HG02981 (cell line): ENCODE measurements around the gene DTL.
A peak's percentile ranks its signal among the peaks of the same experiment; 100 is the strongest.
"Not testable (repeated sequence)": the region's sequence is repeated elsewhere in the genome, so short reads cannot be mapped to it uniquely, and the experiment has no call there.

ENCODE experiments used
- ATAC-seq: cut with Tn5 transposase; IDR thresholded peaks from one replicate; pipeline ENCODE4 v1.9.1; 2021; ENCODE audit warnings: mild to moderate bottlenecking, moderate library complexity; ENCODE audit not compliant: unreplicated experiment

The DTL gene, protein sequence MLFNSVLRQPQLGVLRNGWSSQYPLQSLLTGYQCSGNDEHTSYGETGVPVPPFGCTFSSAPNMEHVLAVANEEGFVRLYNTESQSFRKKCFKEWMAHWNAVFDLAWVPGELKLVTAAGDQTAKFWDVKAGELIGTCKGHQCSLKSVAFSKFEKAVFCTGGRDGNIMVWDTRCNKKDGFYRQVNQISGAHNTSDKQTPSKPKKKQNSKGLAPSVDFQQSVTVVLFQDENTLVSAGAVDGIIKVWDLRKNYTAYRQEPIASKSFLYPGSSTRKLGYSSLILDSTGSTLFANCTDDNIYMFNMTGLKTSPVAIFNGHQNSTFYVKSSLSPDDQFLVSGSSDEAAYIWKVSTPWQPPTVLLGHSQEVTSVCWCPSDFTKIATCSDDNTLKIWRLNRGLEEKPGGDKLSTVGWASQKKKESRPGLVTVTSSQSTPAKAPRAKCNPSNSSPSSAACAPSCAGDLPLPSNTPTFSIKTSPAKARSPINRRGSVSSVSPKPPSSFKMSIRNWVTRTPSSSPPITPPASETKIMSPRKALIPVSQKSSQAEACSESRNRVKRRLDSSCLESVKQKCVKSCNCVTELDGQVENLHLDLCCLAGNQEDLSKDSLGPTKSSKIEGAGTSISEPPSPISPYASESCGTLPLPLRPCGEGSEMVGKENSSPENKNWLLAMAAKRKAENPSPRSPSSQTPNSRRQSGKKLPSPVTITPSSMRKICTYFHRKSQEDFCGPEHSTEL

DNA sequence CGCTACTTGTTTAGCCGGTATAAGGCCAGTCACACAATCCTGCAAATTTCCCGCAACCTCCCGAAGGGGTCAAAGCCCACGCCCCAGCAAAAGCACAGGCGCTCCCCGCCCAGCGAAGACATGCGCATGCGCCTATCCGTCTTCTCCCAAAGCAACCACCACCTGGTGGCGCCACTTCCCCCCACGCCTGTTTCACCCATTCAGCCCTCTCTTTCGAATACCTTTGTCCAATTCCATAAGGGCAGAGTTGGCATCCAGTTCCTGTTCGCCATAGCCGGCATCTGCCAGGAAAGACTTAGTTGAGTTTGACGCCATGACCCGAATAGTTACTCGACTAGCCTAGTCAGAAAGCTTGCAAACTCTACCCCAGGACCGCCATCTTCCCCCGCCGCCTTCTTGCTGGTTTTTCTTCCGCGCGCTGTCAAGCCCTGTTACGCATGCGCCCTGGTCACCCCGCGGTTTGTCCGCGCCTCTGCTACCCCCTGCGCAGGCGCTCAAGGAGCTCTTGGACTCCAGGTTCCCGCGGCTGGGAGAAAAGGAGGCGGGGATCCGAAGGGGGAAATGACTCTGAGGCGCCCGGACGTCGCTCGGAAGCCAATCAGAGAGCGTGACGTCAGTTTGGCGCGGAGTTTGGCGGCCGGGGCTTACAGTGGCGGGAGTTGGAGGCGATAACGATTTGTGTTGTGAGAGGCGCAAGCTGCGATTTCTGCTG lies at the start of gene DTL, which contains the start of gene INTS7:
Gene DTL (plus strand): TSS at position 626 of the 712 bp plus-strand sequence. CDS start 143 bp downstream, outside the sequence.
Gene INTS7 (minus strand): TSS at position 435 of the 712 bp plus-strand sequence. CDS start 120 bp downstream, at position 315.
- ATAC-seq, result peak; percentile 74

DNA sequence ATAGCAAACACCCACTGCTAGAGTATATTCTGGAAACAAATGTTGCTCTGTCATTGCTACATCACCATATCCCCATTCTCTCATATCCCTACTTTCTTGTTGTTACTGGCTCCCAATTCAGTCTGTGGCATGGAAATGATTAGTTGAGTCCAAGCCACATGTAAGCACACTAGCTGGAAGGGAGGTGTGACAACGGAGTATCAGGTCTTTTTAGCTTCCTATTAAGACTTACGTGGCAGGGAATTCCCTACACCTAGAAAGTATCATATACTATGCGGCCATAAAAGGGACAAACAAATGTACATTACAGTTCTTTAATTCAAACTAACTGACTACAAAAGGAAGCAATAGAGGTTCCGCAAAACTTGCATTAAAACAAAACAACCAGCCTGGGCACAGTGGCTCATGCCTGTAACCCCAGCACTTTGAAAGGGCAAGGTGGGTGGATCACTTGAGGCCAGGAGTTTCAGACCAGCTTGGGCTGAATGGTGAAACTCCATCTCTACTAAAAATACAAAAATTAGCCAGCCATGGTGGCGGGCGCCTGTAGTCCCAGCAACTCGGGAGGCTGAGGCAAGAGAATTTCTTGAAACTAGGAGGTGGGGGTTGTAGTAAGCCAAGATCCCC lies 48.8 kb upstream of the DTL start:
- no peak for ATAC-seq

DNA sequence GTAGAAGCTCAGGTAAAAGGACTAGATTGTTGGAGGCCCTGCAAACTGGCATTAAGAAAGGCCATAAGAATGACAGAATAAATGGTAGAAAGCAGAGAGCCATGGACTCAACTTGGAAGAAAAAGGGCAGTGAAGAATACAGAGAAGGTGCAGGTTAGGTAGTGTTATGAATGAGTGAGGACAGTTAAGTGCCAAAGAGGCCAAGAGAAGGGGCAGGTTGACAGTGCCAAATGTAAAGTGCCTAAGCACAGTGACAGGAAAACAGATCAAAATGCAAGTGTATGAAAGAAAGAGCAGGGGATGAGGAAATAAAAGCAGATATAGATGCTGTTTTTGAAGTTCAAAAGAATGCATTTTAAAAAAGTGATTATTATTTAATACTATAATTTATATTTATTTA lies 43.9 kb upstream of the DTL start:
- no peak for ATAC-seq

DNA sequence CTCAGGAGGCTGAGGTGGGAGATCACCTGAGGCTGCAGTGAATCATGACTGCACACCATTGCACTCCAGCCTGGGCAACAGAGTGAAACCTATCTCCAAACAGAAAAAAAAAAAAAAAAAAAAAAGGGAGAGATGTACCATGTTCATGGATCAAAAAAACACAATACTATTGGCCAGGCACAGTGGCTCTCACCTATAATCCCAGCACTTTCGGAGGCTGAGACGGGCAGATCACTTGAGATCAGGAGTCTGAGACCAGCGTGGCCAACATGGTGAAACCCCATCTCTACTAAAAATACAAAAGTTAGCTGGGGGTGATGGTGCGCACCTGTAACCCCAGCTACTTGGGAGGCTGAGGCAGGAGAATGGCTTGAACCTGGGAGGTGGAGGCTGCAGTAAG lies 38.1 kb upstream of the DTL start:
- ATAC-seq, result not testable (repeated sequence)

DNA sequence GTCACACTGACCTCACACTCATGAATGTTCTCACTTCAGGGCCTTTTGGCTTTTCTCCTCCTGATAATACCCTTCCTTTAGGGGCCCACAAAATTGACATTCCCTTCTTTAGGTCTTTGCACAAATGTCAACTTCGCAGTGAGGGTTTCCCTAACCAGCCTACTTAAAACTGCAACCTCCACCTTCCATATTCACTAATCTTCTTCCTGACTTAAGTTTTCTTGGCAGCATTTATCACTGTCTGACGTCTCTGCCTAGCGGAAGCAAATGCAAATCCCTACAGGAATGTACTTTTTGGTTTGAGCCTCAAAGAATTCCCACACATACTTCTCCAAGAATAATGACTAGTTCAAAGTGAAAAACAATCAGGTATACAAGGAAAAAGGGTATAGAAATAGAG lies 33.0 kb upstream of the DTL start:
- ATAC-seq, result no peak

DNA sequence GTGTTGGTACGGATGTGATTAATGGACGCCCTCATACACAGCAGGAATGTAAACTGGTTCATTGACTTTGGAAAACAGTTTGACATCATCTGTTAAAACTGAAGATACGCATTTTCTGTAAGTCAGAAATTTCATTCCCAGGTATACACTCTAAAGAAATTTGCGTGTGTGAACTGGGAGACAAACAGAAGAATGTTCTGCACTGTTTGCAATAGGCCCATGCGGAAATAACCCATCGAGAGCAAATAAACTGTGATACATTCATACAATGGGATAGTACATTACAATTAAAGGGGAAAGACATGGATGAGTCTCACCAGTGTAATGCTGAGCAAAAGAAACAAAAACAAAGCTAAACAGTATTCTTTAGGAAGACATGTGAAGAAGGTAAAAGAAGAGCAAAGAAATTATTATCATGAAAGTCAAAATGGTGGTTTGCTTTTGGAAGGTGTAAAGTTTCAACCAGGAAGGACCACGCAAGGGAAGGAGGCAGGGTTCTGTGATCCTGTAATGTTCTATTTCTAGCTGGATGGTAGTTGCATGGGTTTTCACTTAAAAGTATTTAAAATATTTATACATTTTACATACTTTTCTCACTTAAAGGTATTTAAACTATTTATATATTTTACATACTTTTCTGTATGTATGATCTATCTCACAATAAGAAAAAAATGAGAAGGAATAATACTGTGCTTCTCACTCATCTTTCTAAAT lies 30.5 kb upstream of the DTL start:
- no peak for ATAC-seq

DNA sequence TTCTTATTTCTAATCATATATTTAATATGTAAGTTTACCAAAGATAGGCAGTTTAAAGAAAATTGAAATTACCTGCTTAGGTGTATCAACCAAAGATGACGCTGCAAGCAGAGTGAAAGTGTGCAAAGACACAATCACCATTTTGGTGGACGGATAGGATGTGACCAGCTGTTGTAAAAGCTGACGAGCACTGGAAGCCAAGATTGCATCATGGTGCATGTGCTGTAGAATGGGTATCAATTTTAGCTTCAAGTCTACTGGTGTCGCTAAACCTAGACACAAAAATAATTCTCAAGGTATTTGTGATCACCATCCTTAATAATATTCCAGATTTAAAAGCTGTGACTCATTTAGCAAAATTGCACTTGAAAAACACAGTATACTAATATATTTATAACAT lies 28.4 kb upstream of the DTL start:
- ATAC-seq, result no peak

DNA sequence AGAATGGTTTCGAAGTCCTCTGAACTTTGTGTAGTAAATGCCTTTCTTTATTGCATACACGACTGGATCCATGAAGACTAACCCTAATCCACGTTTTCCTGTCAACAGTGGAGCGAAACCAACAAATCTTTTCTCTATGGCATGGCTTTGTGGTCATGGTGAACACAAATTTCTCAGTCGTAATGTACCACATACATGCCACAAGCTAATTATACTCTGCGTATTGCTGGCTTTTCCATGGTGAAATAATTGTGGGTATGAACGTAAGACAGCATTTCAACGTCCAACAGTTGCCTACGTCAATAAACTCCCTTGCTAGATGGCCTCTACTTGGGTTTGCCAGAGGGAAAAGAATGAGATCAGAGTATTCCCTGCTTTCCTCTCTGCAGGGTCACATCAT lies 27.7 kb upstream of the DTL start:
- no peak for ATAC-seq

DNA sequence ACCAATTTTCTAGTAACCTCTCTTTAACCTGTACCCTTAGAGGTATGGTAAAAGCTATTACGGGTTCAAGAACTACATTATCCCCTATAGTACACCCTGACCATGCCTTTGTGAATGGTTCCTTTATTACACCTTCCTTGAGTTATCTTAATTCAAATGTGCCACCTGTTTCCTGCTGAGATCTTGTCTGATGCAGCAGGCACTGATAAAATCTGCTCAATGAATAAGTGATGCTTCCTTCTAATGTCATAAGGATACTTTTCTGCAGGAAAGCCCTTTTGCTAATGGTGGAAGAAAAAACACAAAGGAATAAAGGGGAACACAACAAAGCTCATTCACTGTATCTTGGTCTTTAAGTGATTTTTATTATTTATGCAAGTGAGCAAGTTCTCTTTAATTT lies 26.0 kb upstream of the DTL start:
- ATAC-seq, result no peak

DNA sequence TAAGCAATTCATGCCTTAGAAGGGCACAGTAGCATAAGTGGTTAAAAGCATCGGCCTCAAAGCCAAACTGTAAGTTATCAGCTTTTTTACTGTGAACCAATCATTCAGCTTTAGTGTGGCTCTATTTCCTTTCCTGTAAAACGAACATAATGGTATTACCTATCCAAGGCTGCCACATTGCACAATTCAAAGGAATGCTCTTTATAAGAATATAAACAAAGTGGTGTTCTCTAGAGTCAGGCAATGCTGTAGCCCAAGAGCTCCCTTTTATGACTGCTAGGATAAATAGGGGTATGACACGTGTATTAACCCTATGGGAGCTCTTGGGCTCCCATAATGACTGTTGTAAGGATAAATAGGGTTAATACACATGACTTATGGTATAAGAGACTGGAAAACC lies 25.5 kb upstream of the DTL start:
- no peak for ATAC-seq

DNA sequence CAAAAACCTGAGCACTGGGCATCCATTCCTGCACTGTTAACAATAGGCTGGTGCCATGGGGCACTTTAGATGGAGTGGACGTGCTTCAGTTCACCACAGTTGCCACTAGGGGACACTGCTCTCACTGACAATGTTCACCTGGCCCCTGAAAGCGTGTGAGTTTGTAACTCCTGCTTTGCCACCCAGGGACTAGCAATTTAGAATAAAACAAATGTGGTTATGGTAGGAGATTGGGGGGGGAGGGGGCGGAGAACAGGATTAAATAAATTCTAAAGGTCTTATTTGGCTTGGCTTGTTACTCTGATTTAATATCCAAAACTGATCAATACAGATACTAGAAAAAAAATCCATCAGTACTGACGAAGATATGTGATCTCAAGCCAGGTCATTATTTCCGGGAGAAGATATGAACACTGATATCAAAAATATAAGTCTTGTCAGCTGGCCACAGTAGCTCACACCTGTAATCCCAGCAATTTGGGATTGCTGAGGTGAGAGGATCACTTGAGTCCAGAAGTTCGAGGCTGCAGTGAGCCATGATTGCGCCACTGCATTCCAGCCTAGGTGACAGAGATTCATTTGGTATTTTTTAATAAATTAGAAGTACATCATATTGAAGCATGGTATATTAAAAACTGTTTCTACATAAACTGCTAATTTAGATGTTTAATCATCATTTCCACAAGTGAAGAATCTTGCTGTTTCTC lies 23.4 kb upstream of the DTL start:
- ATAC-seq, result peak; percentile 90

DNA sequence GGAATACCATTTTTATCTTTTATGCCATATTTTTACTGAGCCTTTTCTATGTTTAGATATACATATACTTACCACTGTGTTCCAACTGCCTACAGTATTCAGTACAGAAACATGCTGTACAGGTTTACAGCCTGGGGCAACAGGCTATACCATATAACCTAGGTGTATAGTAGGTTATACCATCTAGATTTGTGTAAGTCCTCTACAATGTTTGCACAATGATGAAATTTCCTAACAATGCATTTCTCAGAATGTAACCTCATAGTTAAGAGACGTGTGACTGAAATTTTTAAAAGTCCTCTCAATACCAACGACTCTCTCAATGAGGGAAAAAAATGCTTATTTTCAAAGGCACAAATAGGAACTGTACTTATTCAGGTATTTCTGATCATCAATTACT lies 21.9 kb upstream of the DTL start:
- ATAC-seq, result no peak

DNA sequence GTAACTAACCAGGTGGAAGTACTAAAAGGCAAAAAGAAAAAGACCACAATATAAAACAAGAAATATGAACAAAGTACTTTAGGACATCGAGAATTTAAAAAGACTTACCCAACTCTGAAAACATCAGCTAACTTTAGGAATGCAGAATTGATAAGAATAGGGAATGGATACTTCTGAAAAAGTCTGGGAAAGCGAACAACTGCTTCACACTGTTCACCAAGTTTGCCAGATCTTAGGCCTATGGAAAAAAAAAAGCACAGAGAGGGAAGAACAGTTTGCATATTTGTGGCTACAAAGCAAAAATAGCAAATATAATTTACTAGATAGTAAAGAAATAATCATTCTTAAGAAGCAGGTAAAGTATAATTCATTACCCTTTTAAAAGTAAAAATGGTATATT lies 14.6 kb upstream of the DTL start:
- ATAC-seq, result no peak

DNA sequence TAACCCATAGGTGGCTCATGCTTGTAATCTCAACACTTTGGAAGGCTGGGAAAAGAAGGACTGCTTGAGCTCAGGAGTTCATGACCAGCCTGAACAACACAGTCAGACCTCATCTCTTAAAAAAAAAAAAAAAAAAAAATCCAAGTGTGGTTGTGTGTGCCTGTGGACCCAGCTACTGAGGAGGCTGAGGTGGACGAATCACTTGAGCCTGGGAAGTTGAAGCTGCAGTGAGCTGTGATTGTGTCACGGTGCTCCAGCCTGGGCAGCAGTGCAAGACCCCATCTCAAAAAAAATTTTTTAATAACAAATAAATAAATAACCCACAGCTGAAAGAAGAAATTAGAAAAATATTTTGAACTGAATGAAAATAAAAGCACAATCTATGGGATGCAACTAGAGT lies 14.0 kb upstream of the DTL start:
- no peak for ATAC-seq

DNA sequence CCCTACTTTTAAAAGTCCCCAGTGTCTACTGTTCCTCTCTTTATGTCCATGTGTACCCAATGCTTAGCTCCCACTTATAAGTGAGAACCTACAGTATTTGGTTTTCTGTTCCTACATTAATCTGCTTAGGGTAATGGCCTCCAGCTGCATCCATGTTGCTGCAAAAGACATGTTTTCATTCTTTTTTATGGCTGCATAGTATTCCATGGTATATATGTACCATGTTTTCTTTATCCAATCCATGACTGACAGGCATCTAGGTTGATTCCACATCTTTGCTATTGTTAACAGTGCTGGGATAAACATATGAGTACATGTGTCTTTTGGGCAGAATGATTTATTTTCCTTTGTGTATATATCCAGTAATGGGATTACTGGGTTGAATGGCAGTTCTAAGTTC lies 12.6 kb upstream of the DTL start:
- ATAC-seq, result not testable (repeated sequence)

DNA sequence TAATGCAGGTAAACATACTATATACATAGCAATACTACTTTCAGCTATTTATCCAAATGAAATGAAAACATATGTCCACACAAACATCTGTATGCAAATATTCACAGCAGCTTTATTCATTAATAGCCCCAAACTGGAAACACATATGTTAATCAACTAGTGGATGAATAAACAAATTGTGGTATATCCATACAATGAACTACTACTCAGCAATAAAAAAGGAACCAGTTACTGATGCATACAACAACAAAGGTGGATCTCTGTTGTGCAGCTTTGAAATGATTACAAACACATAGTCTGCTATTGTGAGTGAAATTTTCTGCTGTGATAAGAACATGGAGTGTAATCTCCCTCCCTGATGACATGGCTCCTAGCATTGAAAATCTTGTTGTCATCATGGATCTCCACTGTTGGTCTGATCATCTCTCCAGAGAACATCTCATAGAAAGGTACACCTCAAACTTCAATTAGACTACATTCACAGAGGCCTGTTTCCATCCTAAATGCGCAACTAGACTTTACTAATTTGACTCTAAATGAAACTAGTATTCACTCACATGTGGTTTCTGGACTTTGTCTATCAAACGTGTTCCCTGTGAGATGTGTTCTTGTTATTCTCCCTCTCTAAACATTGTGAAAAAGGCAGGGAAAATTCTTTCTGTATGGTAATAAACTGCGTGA lies 10.9 kb upstream of the DTL start:
- no peak for ATAC-seq

DNA sequence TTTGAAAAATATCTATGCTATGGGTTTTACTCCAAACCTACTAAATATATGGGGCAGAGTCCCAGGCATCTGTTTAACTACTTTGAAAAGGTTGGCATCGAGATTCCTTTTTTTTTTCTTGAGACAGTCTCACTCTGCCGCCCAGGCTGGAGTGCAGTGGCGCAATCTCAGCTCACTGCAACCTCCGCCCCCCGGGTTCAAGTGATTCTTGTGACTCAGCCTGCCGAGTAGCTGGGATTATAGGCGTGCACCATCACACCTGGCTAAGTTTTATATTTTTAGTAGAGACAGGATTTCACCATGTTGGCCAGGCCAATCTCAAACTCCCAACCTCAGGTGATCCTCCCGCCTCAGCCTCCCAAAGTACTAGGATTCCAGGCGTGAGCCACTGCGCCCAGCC lies 7.8 kb upstream of the DTL start:
- ATAC-seq, result not testable (repeated sequence)

DNA sequence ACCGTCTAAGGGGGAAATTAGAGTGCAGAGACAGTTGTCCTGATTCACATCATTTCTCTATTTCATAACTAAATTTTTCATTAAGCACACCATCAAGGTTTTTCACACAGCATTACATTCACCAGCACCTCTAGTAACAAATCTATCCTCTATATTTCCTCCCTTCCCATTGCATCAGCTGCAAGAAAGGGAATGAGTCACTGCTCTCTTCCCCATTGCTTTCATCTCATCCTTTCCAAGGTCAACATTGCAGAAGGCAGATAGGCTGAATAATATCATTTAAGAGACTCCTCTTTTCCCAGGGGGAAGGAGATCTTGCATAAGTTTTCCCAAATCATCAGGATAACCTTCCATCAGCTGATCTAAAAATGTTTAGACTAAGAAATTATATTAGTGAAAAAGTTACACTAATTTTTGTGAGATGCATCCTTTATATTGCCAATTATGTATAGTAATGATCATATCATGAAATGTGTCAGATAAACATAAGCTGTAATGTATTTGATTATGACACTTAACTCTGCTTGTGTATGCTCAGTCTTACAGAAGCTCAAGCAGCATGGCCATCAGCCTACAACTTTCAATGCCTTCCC lies 4.5 kb upstream of the DTL start:
- ATAC-seq, result no peak
